ENCODE data around the gene UNC5B.

UNC5B gene

GRCh38 chr10:71223347-71224058 is 11.1 kb downstream of the UNC5B start:
- peak; percentile 45 for DNase-seq

- DNase-seq: no peak
Observed at GRCh38 chr10:71225291-71226058, 13.1 kb downstream of the UNC5B start.

GRCh38 chr10:71228875-71229675 is 16.7 kb downstream of the UNC5B start:
- no peak for DNase-seq

- no peak for DNase-seq
Observed at GRCh38 chr10:71229726-71230655, 17.6 kb downstream of the UNC5B start.

- DNase-seq: no peak
Observed at GRCh38 chr10:71230656-71231025, 18.3 kb downstream of the UNC5B start.

- DNase-seq: no peak
Observed at GRCh38 chr10:71231206-71231605, 18.8 kb downstream of the UNC5B start.

- DNase-seq: no peak
Observed at GRCh38 chr10:71232089-71232998, 20.0 kb downstream of the UNC5B start.

- DNase-seq: no peak
Observed at GRCh38 chr10:71233482-71233892, 21.1 kb downstream of the UNC5B start.

- DNase-seq: peak; percentile 84
Observed at GRCh38 chr10:71234004-71234894, 21.9 kb downstream of the UNC5B start.

- peak; percentile 62 for DNase-seq
Observed at GRCh38 chr10:71234970-71235685, 22.8 kb downstream of the UNC5B start.

GRCh38 chr10:71235808-71236207 is 23.4 kb downstream of the UNC5B start:
- DNase-seq: no peak

GRCh38 chr10:71236286-71236685 is 23.9 kb downstream of the UNC5B start:
- no peak for DNase-seq

GRCh38 chr10:71236822-71237682 is 24.7 kb downstream of the UNC5B start:
- DNase-seq: no peak

GRCh38 chr10:71237843-71238623 is 25.7 kb downstream of the UNC5B start:
- DNase-seq: peak; percentile 39

- no peak for DNase-seq
Observed at GRCh38 chr10:71238626-71239025, 26.3 kb downstream of the UNC5B start.

GRCh38 chr10:71239131-71239915 is 27.0 kb downstream of the UNC5B start:
- no peak for DNase-seq

Measured in hematopoietic multipotent progenitor cell treated with erythropoietin and hydrocortisone succinate and interleukin-3 and kit ligand, for 4 days (in vitro differentiated cells).